HG03439 (cell line): ENCODE measurements around the gene LRRC41.
"Not testable (repeated sequence)": the region's sequence is repeated elsewhere in the genome, so short reads cannot be mapped to it uniquely, and the experiment has no call there.

ENCODE experiments used
- ATAC-seq: cut with Tn5 transposase; IDR thresholded peaks from one replicate; pipeline ENCODE4 v1.9.1; 2021; ENCODE audit warnings: mild to moderate bottlenecking, moderate library complexity; ENCODE audit not compliant: unreplicated experiment

The LRRC41 gene

GRCh38 chr1:46246136-46246535, 57.3 kb downstream of the LRRC41 start:
- ATAC-seq, result not testable (repeated sequence)

GRCh38 chr1:46244656-46245371, 58.6 kb downstream of the LRRC41 start:
- no peak for ATAC-seq

- not testable (repeated sequence) for ATAC-seq
These were observed 59.6 kb downstream of the LRRC41 start for GRCh38 chr1:46243831-46244230.

GRCh38 chr1:46242918-46243317, 60.5 kb downstream of the LRRC41 start:
- ATAC-seq, result no peak

- not testable (repeated sequence) for ATAC-seq
These were observed 61.7 kb downstream of the LRRC41 start for GRCh38 chr1:46241733-46242132.

- ATAC-seq, result not testable (repeated sequence)
These were observed 64.6 kb downstream of the LRRC41 start for GRCh38 chr1:46238865-46239264.

GRCh38 chr1:46236882-46237281, 66.5 kb downstream of the LRRC41 start:
- ATAC-seq, result no peak

- ATAC-seq, result not testable (repeated sequence)
These were observed 72.2 kb downstream of the LRRC41 start for GRCh38 chr1:46231231-46231630.
